Hindlimb muscle (tissue), 1 donor: Measurements from ENCODE around the gene ANP32B. TPM values are rescaled to one million over a fixed set of nuclear protein-coding genes. Genes with fewer than 3 reads are reported as not detected.
"Not testable (repeated sequence)": the region's sequence is repeated elsewhere in the genome, so short reads cannot be mapped to it uniquely, and the experiment has no call there.

Experiments
- DNase-seq: peaks from one replicate; pipeline ENCODE4 v3.0.0-alpha.2; 2013
- polyA plus RNA-seq: library from polyadenylated mRNA; unstranded; fragments of 120-200 nt; gene quantifications from one replicate; pipeline ENCODE4 v1.2.1, GENCODE V29; 2013; ENCODE audit not compliant: insufficient read length

Gene ANP32B
- polyA plus RNA-seq, 1 donor, result 129 TPM

GRCh38 chr9:97993000-97993399, 9.9 kb downstream of the ANP32B start:
- DNase-seq, result no peak

DNA sequence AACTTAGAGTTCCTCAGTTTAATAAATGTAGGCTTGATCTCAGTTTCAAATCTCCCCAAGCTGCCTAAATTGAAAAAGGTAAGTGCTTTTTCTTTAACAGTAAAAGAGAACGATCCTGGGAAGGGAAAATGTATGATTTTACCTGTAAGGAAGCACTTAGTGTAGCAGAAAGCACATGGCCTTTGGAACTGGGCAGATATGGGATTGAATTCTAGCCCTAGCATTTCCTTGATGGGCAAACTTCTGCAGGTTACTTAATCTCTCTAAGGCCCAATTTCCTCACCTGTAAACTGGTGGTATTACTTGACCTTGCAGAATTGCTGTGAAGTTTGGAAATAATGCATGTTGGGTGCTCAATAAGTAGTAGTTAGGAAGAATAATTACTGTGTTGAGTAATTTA, 11.6 kb downstream of the ANP32B start:
- no peak for DNase-seq

DNA sequence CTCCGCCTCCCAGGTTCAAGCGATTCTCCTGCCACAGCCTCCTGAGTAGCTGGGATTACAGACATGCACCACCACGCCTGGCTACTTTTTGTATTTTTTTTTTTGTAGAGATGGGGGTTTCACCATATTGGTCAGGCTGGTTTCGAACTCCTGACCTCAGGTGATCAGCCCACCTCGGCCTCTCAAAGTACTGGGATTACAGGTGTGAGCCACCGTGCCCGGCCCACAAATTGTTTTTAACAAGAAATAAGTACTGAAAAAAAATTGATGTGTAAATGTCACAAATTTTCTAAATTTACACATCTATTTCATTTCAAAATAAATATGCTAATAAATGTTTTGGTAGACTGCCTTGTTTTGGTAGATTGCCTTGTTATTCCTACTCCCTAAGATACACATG, 13.5 kb downstream of the ANP32B start:
- DNase-seq, result not testable (repeated sequence)

- no peak for DNase-seq
Observed at GRCh38 chr9:97997330-97998276, 14.5 kb downstream of the ANP32B start.

DNA sequence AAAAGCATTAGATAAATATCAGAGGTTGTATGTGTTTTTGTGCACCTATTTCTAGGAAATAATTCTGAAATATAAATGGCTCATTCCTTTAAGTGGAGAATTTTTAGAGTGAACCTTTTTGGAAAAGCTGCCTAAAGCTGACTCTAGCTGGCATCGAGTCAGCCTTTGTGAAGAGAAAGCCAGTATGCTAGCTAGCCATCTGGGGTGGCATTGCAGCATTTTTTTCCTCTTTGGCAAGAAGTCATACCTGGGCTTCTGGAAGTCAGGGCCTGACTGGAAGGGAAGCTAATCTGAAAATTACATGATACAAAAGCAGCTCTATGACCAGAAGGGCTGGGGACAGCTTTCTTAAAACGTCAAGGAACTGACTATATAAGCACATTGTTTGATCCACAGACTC, 19.7 kb downstream of the ANP32B start:
- DNase-seq, result no peak

DNA sequence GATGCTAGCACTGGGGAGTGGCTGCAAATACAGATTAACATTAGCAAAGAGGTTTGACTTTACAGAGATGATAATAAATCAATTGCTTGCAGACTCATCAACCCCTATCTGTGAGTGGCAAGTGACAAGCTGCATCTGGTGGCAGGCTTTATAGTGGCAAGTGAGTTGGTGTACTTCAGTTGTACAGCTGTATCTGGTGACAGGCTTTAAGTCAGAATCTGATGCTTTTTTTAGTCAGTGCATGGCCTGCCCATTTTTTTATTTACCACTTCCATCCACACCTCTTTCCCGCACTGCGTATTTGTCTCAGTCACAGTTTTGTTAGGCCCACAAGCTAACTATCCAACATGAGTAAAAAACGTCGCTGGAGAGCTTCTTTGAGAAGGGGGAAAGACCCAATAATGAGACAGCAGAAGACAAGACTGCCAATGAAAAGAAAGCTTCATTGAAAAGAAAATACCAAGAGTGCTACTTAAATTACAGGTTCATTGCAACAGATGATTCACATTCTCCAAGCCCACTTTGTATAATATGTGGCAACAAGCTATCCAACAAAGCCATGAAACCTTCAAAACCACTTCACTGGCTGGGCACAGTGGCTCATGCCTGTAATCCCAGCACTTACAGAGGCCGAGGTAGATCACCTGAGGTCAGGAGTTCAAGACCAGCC, 23.1 kb downstream of the ANP32B start:
- DNase-seq, result no peak

GRCh38 chr9:98007251-98007928, 24.2 kb downstream of the ANP32B start:
- DNase-seq, result no peak

DNA sequence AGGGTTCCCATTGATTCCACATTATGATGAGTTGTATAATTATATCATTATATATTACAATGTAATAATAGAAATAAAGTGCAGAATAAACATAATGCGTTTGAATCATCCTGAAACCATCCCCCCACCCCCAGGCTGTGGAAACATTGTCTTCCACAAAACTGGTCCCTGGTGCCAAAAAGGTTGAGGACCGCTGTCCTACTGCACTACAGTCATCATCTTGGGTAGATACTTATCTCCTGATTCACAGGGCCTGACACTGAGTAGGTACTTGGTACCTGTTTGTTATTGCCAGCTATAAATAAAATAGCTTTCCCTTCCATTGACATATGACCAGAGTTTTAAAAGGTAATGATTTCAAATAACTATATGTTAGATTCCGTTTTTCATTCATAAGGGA, 25.6 kb downstream of the ANP32B start:
- DNase-seq, result no peak

DNA sequence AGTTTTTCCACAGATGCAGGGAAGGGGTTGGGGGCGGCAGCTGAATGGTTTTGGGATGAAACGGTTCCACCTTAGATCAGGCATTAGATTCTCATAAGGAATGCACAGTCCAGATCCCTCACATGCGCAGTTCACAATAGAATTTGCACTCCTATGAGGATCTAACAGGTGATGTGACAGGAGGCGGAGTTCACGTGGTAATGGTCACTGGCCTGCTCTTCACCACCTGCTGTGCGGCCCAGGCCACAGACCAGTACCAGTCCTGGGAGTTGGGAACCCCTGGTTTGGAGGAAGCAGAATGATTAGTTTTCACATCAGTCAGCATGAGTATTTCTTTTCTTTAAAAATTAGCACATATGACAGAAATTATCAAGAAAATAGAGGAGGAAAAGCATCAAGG, 26.3 kb downstream of the ANP32B start:
- DNase-seq, result no peak

- DNase-seq, result no peak
Observed at GRCh38 chr9:98009936-98010335, 26.8 kb downstream of the ANP32B start.

GRCh38 chr9:98010445-98010844, 27.3 kb downstream of the ANP32B start:
- DNase-seq, result no peak

DNA sequence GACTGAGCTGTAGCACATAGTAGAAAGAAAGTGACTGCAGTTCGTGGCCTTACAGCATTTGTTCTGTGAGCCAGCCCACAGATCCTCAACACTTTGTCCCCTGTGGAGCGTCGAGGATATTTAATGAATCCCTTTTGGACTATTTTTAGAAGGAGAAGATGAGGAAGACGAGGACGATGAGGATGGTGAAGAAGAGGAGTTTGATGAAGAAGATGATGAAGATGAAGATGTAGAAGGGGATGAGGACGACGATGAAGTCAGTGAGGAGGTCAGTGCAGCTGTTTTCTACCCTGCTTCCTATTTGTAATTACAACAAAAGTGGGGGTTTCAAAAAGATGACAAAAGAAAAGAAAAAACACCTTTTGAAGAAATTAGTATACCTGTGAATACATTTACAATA, 28.0 kb downstream of the ANP32B start:
- no peak for DNase-seq

DNA sequence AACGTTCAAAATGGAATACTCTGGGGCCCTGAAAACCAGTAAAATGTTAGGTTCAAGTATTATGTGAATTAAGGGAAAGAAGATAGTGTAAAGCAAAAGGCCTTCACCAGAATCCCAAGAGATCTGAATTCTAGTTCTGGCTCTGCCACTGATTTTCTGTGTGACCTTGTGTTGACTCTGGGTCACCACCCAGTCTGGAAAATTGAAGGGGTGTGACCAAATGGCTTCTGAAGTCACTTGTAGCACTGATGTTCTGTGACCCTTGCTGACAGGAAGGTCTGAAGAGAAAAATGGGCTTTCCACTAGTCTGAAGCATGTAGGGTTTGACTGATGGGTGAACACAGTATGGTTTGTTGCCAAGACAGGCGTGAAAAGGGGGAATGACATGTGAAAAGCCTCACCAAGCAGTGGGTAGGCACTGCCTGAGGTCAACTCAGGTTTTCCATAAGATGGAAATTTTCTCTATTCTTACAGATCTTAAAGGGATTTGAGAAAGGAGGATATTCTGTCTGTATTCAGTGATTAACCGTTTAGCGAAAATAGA, 33.1 kb downstream of the ANP32B start:
- DNase-seq, result no peak

- no peak for DNase-seq
Observed at GRCh38 chr9:98017306-98017705, 34.2 kb downstream of the ANP32B start.

DNA sequence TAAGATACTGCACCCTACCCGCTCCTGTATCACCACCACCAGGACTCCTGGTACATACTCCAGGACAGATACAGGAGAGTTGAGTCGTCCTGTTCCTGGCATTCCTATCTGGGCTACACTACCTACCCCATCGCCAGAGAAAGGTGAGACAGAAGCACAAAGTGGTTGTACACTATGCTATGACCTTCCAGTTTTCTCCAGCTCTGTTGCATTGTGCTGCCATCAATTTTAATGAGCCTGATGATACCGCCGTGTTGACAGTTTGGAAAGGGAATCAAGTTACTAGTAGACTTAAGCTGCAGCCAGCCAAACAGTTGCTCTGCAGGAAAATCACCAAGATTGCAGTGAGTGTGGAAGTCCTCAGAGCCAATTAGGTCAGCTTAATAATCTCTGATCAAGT, 35.2 kb downstream of the ANP32B start:
- no peak for DNase-seq

- no peak for DNase-seq
Observed at GRCh38 chr9:98019098-98019497, 36.0 kb downstream of the ANP32B start.

GRCh38 chr9:98019869-98020268, 36.7 kb downstream of the ANP32B start:
- not testable (repeated sequence) for DNase-seq

DNA sequence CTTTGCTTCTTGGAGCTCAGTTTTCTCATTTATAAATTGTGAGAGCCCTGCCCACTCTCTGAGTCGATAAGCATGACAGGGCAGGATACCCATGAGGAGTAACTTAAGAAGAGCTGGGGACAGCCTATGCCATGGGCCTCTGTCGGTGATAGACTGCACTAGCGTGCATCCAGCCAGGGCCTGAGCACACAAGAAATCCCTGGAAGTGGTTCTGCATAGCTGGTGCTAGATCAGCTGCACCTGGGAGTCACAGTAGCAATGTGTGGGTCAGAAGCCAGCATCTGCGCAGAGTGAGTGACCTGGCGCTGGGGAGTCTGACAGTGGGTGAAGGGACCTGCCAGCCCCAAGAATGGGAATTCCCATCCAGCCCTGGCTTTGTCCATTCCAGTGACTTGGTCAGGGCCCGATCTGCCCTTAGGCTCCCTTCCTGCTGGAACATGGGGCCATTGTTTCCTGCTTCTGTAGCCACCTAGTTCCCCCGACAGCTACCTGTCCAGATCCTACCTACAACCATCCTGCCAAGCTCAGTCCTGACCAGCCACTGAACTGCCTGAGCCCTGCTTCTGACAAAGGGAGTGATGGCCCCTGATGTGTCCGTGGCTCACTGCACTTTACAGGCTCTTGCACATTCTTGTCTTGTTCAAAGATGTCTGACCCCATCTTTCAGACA, 37.5 kb downstream of the ANP32B start:
- DNase-seq, result no peak

DNA sequence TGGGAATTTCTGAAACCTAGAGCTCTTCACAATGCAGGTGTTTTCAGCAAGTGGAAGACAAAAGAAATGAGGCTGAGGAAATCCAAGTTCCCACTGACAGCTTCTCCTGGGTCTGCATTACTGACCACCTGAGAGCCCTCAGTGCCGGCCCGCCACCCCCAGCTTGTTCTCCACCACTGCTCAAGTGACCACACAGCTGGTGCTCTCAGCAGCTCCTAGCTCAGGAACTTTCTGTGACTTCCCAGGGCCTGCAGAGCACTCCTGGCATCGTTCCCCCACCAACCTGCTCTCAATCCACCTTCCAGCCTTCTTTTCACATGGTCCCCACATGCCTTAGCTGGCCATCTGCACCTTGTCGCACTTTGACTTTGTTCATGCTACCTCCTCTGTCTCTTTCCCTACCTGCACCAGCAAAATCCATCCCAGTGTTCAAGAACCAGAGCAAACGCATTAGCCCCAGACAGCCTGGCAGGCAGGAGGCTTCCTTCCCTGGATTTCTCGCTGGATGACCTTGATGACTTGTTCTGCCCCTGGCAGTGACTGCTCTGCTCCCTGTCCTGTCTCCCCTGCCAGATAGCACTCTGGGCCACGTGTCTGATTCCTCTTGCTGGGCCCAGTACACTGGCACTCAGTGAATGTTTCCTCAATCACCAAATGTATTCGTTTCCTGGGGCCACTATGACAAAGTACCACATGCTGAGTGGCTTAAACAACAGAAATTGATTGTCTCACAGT, 38.3 kb downstream of the ANP32B start:
- no peak for DNase-seq

DNA sequence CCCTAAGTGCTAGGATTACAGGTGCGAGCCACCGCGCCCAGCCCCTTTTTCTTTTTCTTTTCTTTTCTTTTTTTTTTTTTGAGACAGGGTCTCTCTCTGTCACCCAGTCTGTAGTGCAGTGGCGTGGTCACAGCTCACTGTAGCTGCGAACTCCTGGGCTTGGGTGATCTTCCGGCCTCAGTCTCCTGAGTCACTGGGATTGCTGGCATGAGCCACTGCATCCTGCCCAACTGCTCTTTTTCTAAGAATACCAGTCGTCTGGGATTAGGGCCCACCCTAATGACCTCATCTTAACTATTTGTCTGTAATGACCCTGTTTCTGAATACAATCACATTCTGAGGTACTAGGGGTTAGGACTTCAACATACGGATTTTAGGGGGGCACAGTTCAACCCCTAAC, 39.3 kb downstream of the ANP32B start:
- DNase-seq, result no peak

DNA sequence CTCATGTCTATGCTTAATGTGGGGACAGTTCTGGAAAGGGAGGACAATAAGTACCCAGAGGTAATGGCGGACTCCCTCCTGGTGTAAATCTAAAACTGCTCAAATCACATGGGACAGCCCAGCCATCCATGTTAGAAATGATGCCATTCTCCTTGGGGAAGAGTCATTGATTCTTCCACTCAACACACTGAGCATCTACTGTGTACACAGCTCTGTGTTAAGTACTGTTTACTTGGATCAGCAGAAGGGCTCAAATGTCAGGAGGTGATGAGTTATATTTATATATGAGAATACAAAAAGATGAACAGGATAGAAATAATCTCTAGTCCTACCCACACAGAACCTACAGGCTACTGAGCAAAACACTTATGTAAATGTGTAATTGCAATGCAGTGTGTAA, 41.6 kb downstream of the ANP32B start:
- no peak for DNase-seq

DNA sequence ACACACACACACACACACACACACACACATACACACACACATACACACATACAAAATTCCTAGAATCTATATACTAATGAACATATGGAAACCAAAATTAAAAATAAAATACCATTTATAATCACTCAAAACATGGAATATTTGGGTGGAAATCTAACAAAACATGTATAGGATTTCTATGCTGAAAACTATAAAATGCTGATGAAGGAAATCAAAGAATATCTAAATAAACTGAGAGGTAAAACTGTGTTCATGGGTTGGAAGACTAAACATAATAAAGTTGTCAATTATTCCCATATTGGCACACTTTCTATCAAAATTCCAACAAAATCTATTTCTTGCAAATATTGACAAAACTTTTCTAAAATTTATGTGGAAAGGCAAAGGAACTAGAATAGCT, 48.0 kb downstream of the ANP32B start:
- no peak for DNase-seq
